Fibroblast of skin of left quadriceps (primary cell): ENCODE measurements around the gene CLINT1.
"Not testable (repeated sequence)": the region's sequence is repeated elsewhere in the genome, so short reads cannot be mapped to it uniquely, and the experiment has no call there.

ENCODE experiments used
- DNase-seq, 2 experiments: peaks; one replicate each; pipeline ENCODE4 v3.0.0-alpha.2; 2013; ENCODE audit warnings: low read depth in 2 of 2

Gene CLINT1

GRCh38 chr5:157858527-157859226 lies at the start of gene CLINT1:
Gene CLINT1 (minus strand): TSS chr5:157859145. CDS start chr5:157858970, 175 bp downstream.
- peak; percentile 63 to 68 for DNase-seq

GRCh38 chr5:157908459-157908858 lies 49.5 kb upstream of the CLINT1 start:
- DNase-seq = no peak

- DNase-seq = no peak
These were observed 48.5 kb upstream of the CLINT1 start for GRCh38 chr5:157907479-157907878.

- DNase-seq = no peak
These were observed 44.1 kb upstream of the CLINT1 start for GRCh38 chr5:157903117-157903450.

- DNase-seq = no peak
These were observed 43.6 kb upstream of the CLINT1 start for GRCh38 chr5:157902449-157903116.

GRCh38 chr5:157900644-157901043 lies 41.7 kb upstream of the CLINT1 start:
- no peak for DNase-seq

- no peak for DNase-seq
These were observed 34.7 kb upstream of the CLINT1 start for GRCh38 chr5:157893611-157894010.

GRCh38 chr5:157892974-157893373 lies 34.0 kb upstream of the CLINT1 start:
- no peak for DNase-seq

GRCh38 chr5:157890836-157891597 lies 32.1 kb upstream of the CLINT1 start:
- DNase-seq = no peak

GRCh38 chr5:157888814-157889532 lies 30.0 kb upstream of the CLINT1 start:
- no peak for DNase-seq

GRCh38 chr5:157886796-157887380 lies 27.9 kb upstream of the CLINT1 start:
- no peak for DNase-seq

GRCh38 chr5:157885051-157885450 lies 26.1 kb upstream of the CLINT1 start:
- DNase-seq = not testable (repeated sequence)

- not testable (repeated sequence) for DNase-seq
These were observed 22.6 kb upstream of the CLINT1 start for GRCh38 chr5:157881498-157881897.

GRCh38 chr5:157877821-157878220 lies 18.9 kb upstream of the CLINT1 start:
- DNase-seq = peak; percentile 17 to 18

GRCh38 chr5:157874861-157875260 lies 15.9 kb upstream of the CLINT1 start:
- no peak for DNase-seq

- peak; percentile 21 to 32 for DNase-seq
These were observed 12.2 kb upstream of the CLINT1 start for GRCh38 chr5:157870837-157871834.

- DNase-seq = no peak
These were observed 8.9 kb upstream of the CLINT1 start for GRCh38 chr5:157867751-157868387.

GRCh38 chr5:157866536-157866935 lies 7.6 kb upstream of the CLINT1 start:
- DNase-seq = no peak

- DNase-seq = no peak
These were observed 6.8 kb upstream of the CLINT1 start for GRCh38 chr5:157865781-157866180.

- no peak for DNase-seq
These were observed 5.1 kb upstream of the CLINT1 start for GRCh38 chr5:157864067-157864466.
